ENCODE results near the gene PCF11. TPM values are rescaled to one million over a fixed set of nuclear protein-coding genes. Genes with fewer than 3 reads are reported as not detected.

PCF11 gene
- total RNA-seq, 1 donor from 2014 or later: 24.5 TPM

DNA sequence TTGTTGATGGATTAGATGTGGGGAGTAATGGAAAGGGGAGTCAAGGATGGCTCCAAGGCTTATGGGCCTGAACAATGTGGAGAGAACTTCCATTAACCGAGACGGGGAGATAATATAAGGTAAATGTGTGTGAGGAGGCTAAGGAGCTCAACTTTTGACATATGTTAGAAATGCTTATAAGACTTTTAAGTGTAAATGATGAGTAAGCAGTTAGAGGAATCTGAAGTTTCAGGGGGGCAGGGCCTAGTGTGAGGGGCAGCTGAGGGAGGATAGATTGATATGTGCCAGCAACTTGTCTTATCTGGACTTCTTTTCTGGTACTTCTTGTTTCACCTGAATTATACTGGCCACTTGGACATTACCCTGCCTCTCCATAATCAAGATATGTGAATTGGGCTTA is 66.5 kb downstream of the PCF11 start:
- ATAC-seq: no peak
- no peak for DNase-seq (ENCODE audit: missing footprints)
- intact Hi-C loops (cut with DNase I): no loop called here

DNA sequence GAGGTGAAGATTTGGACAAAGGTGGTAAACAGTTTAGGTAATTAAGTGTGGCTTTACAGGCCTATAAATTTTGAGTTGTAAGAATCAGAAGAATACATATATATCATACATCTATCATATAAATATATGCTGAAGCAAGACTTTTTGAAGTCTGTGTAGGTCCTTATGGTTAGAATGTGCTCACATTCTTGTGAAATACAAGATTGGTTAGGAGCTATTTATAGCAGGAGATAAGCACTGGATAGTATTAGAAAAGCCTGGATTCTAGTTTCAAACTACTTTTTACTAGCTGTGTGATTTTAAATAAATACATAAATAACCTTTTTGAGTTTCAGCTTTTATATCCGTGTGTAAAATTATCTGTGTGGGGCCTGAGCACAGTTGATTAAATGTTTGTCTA is 78.9 kb downstream of the PCF11 start:
- ATAC-seq: no peak
- intact Hi-C loops (cut with DNase I): no loop called here
- DNase-seq (ENCODE audit: missing footprints): no peak

Other genes with a start within 250 kb of the PCF11 start
- gene RAB30, start 85.2 kb upstream of the PCF11 start, total RNA-seq: 28.2 TPM
- 4.7 TPM for gene ANKRD42, start 36.6 kb downstream of the PCF11 start, total RNA-seq
- gene CCDC90B, start 129.2 kb downstream of the PCF11 start, total RNA-seq: 21.2 TPM

Data from Right ventricle myocardium inferior (tissue), 1 donor.